IPS-20b (cell line): ENCODE results near the gene LONP2.
A peak's percentile ranks its signal among the peaks of the same experiment; 100 is the strongest.
"Not testable (repeated sequence)": the region's sequence is repeated elsewhere in the genome, so short reads cannot be mapped to it uniquely, and the experiment has no call there.

ENCODE experiments used
- H3K27ac ChIP-seq: one replicate; pipeline ENCODE4 v1.5.1; 2013; ENCODE audit warnings: low read length
- H3K27me3 ChIP-seq: 2 replicates; pipeline ENCODE4 v1.6.1; 2013; ENCODE audit warnings: mild to moderate bottlenecking, low read length, inconsistent platforms; ENCODE audit not compliant: insufficient read depth
- H3K36me3 ChIP-seq: 2 replicates; pipeline ENCODE4 v1.6.1; 2013; ENCODE audit warnings: low read depth, mild to moderate bottlenecking, inconsistent platforms, low read length, moderate library complexity; ENCODE audit not compliant: insufficient read depth
- H3K4me1 ChIP-seq: 2 replicates; pipeline ENCODE4 v1.6.1; 2013; ENCODE audit warnings: mild to moderate bottlenecking, control low read depth, inconsistent platforms, low read length, moderate library complexity; ENCODE audit not compliant: insufficient read depth
- H3K4me3 ChIP-seq: 2 replicates; pipeline ENCODE4 v1.5.1; 2013; ENCODE audit warnings: mild to moderate bottlenecking, low read length, inconsistent platforms
- H3K9ac ChIP-seq: 2 replicates; pipeline ENCODE4 v1.6.1; 2013; ENCODE audit warnings: low read depth, mild to moderate bottlenecking, inconsistent platforms, low read length, moderate library complexity
- H3K9me3 ChIP-seq: 2 replicates; pipeline ENCODE4 v1.6.1; 2013; ENCODE audit warnings: mild to moderate bottlenecking, low read depth, low read length, inconsistent platforms; ENCODE audit not compliant: insufficient read depth

Gene LONP2

DNA sequence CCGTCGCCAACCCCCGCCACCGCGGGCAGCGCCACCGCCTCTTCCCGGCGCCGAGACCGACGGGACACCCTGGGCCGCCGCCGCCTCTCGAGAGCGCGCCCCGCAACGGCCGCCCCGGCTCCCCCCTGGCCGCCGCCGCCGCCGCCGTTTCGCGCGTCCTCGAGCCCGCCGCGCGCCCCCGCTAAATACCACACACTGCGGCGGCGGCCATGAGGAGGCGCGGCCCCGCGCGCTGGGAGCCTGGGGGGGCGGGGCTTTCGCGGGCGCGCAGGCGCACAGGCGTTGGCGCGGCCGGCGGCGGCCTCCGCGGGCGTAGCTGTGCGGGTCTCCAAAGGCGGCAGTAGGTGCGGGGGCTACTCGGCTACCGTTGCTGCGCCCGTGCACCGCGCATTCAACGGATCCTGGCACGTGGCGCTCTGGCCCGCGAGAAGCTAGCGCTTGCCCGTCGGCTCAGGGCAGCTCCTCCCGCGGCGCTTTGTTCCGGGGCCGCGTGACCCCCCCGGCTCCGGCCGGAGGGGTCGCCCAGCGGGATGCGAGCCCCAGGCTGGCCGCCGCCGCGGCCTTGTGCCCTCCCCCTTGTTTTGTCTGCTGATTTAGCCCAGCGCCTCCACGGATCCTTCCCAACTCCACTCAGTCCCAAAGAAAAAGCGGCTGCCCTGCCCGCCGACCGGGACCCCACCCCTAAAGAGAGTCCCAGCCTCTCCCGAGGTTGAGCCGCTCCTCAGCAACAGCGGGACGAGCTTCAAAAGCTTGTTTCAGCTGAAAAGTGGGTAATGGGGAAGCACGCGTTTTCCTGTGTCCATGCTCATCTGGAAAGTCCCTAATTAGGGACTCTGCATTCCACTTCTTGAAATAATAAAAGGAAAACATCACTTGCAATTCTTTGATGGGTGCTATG is 141.4 kb downstream of the LONP2 start, which contains the start of gene SIAH1:
Gene SIAH1 (minus strand): TSS at position 161 of the 898 bp plus-strand sequence. CDS start 22,985 bp downstream, outside the sequence.
- Histone ChIP-seq H3K9me3 (no peaks in the 10 kb centered on the region), H3K9ac (peak within 1 kb of the TSS; percentile 92), H3K4me1 (peaks cover 14% of the 10 kb centered on the region), H3K36me3 (no peaks in the 10 kb centered on the region), H3K27me3 (no peaks in the 10 kb centered on the region), H3K27ac (peak within 1 kb of the TSS; percentile 98), H3K4me3 (peak within 1 kb of the TSS; percentile 88)

DNA sequence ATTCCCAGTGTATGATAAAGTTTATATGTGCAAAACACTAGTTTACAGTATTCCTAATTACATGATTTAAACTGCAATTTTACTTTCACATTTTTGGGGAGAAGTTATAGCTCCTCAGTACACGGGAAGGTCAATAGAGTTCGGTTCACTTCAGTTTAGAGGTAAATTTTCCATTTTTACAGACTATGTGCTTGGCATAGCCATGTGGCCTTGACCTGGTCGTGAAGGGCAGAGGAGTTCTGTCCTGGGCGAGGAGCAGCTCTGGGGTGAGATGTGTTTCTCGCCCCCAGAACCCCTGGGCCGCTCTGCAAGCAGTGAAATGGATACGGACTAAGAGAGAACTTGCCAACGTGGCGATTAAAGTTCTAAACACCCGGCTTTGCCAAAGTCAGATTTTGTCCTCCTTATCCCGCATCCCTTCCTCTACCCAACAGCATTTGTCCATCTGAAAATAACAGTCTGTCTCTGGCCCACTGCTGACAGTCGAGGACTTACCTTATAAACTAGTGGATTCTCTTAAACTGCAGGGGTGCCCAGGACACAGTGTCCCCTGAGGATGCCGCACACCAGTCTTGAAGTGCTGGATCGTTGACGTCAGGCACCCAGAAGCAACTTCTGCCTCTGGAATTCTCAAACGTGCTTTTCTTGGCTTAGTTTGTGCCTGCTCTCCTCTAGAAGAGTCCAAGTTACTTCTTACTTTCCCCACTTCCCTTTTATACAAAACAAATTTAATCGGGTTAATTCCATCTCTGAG is 142.6 kb downstream of the LONP2 start:
- no peaks in the 10 kb centered on the region for H3K9me3 ChIP-seq
- H3K36me3 ChIP-seq = no peaks in the 10 kb centered on the region
- peaks cover 11% of the 10 kb centered on the region; the same call in 1 of the 2 replicates for H3K4me1 ChIP-seq
- no peaks in the 10 kb centered on the region for H3K27me3 ChIP-seq
- no peak overlapping the region for H3K27ac ChIP-seq
- H3K9ac ChIP-seq = peak overlapping the region; percentile 79; the same call in 1 of the 2 replicates
- H3K4me3 ChIP-seq = peak overlapping the region; percentile 64; the same call in 1 of the 2 replicates

- Histone ChIP-seq H3K27me3 (no peaks in the 10 kb centered on the region), H3K9ac (no peak overlapping the region), H3K27ac (no peak overlapping the region), H3K4me1 (no peaks in the 10 kb centered on the region; the same call in 1 of the 2 replicates), H3K4me3 (no peak overlapping the region), H3K36me3 (no peaks in the 10 kb centered on the region), H3K9me3 (no peaks in the 10 kb centered on the region)
Observed at GRCh38 chr16:48392407-48392806, 148.3 kb downstream of the LONP2 start.

- Histone ChIP-seq H3K9me3 (no peaks in the 10 kb centered on the region), H3K9ac (no peak overlapping the region), H3K27me3 (no peaks in the 10 kb centered on the region), H3K36me3 (no peaks in the 10 kb centered on the region), H3K4me3 (no peak overlapping the region), H3K27ac (no peak overlapping the region), H3K4me1 (no peaks in the 10 kb centered on the region)
Observed at GRCh38 chr16:48393485-48394354, 149.6 kb downstream of the LONP2 start.

GRCh38 chr16:48394355-48394703 is 150.2 kb downstream of the LONP2 start:
- no peaks in the 10 kb centered on the region for H3K36me3 ChIP-seq
- no peaks in the 10 kb centered on the region for H3K4me1 ChIP-seq
- H3K4me3 ChIP-seq = no peak overlapping the region
- H3K9ac ChIP-seq = no peak overlapping the region
- H3K27ac ChIP-seq = no peak overlapping the region
- no peaks in the 10 kb centered on the region for H3K27me3 ChIP-seq
- no peaks in the 10 kb centered on the region for H3K9me3 ChIP-seq

- H3K4me1 ChIP-seq = no peaks in the 10 kb centered on the region
- no peaks in the 10 kb centered on the region for H3K9me3 ChIP-seq
Observed at GRCh38 chr16:48395375-48395774, 151.3 kb downstream of the LONP2 start.

DNA sequence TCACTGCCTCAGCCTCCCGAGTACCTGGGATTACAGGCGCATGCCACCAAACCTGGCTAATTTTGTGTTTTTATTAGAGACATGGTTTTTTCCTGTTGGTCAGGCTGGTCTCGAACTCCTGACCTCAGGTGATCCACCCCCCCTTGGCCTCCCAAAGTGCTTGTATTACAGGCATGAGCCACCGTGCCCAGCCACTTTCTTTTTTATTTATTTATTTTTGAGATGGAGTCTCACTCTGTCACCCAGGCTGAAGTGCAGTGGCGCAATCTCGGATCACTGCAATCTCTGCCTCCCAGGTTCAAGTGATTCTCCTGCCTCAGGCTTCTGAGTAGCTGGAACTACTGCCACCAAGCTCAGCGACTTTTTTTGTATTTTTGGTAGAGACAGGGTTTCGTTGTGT is 158.4 kb downstream of the LONP2 start:
- not testable (repeated sequence) for H3K36me3 ChIP-seq, H3K9ac ChIP-seq, H3K27ac ChIP-seq, H3K27me3 ChIP-seq, H3K4me3 ChIP-seq, H3K4me1 ChIP-seq, H3K9me3 ChIP-seq

More at GRCh38 chr16:48395375-48395774, 151.3 kb downstream of the LONP2 start:
- no peak overlapping the region for H3K27ac ChIP-seq
- no peak overlapping the region for H3K4me3 ChIP-seq
- H3K27me3 ChIP-seq = no peaks in the 10 kb centered on the region
- H3K9ac ChIP-seq = no peak overlapping the region
- H3K36me3 ChIP-seq = no peaks in the 10 kb centered on the region

GRCh38 chr16:48405153-48405552 is 161.1 kb downstream of the LONP2 start:
- H3K27ac ChIP-seq = no peak overlapping the region
- H3K4me1 ChIP-seq = peaks cover 9% of the 10 kb centered on the region; the same call in 1 of the 2 replicates
- H3K4me3 ChIP-seq = no peak overlapping the region
- H3K9me3 ChIP-seq = no peaks in the 10 kb centered on the region
- no peak overlapping the region for H3K9ac ChIP-seq
- H3K27me3 ChIP-seq = no peaks in the 10 kb centered on the region
- H3K36me3 ChIP-seq = no peaks in the 10 kb centered on the region

DNA sequence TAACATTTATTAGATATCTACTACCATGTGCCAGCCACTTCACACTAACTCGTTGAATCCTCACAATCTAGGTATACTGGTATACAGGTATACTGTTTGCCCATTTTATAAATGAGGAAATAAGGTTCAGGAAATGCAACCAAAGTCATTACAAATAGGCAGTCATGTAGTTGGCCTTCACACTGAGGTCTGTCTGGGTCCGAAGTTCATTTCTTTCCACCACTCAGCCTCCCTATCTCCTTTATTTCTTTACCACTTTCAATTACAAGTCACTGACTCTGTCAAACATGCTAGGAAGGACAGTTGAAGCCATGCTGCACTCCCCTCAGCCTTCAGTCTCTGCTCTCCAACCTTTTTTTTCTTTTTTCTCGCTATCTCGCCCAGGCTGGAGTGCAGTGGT is 161.8 kb downstream of the LONP2 start:
- no peak overlapping the region for H3K9ac ChIP-seq
- no peaks in the 10 kb centered on the region for H3K27me3 ChIP-seq
- H3K36me3 ChIP-seq = no peaks in the 10 kb centered on the region
- H3K9me3 ChIP-seq = no peaks in the 10 kb centered on the region
- H3K27ac ChIP-seq = no peak overlapping the region
- H3K4me1 ChIP-seq = peaks cover 9% of the 10 kb centered on the region; the same call in 1 of the 2 replicates
- H3K4me3 ChIP-seq = no peak overlapping the region
